ENCODE results near the gene DFFA. TPM values are rescaled to one million over a fixed set of nuclear protein-coding genes. Genes with fewer than 3 reads are reported as not detected.

DFFA gene
- total and polyA plus RNA-seq, 2 experiments from 2014 or later, result 35.0 to 50.3 TPM

DNA sequence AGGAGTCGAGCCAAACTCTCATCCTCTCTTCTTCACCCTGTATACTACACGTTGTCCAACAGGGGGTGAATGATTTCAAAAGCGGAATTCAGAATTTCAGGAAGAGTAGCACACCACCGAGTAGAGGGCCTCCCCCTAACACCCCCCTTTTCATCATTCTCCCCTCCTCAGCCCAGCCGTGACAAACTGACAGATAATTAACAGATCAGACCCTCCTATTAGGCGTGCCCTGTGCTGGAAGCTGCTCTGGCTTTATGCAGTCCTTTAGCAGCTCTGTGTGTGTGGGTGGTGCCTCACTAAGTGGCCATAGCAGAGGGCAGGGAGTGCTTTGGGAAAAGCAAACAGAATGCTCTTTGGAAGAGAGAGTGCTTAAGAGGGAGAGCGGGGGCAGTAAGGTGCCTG lies 46.7 kb upstream of the DFFA start:
- Histone ChIP-seq H3K4me1 (ENCODE audit: insufficient read depth) (0 out of 2 replicates have a peak, but pooled peaks cover 4% of the 10 kb centered on the region), H3K4me2 (ENCODE audit: unreplicated experiment) (no peak overlapping the region), H3K9me2 (ENCODE audit: insufficient read depth) (no peaks in the 10 kb centered on the region), H3K36me3 (ENCODE audit: low read depth) (no peaks in the 10 kb centered on the region), H3K27me3 (replicated peaks; ENCODE audit: insufficient read depth) (no peaks in the 10 kb centered on the region), H3K4me3 (no peak overlapping the region), H3K9ac (no peak overlapping the region), H4K20me1 (ENCODE audit: insufficient read depth) (no peaks in the 10 kb centered on the region), H2AFZ (no peak overlapping the region), H3F3A (ENCODE audit: insufficient read depth) (no peaks in the 10 kb centered on the region; the same call in 1 of the 2 replicates), H3K27ac (no peak overlapping the region), H3K9me3 (ENCODE audit: low read depth) (no peaks in the 10 kb centered on the region), H3K79me2 (ENCODE audit: insufficient read depth) (peaks cover 83% of the 10 kb centered on the region)
- no peak for DNase-seq
- in situ Hi-C loops (cut with MboI), result loop anchor here (5.0 kb wide), 1 partner anchor 343 kb away; no protein-coding TSS in a partner anchor
- no peak for TF ChIP-seq EZH2phosphoT487 (IDR thresholded peaks at IDR 0.05; ENCODE audit: insufficient read depth, low read depth)
- no peak for TF ChIP-seq EZH2 (IDR thresholded peaks at IDR 0.05; ENCODE audit: insufficient read depth, poor library complexity, severe bottlenecking)
- WGBS, 2 experiments (ENCODE audit: low coverage in 1 of 2, low lambda C conversion rate in 2 of 2, missing lambda C conversion rate in 2 of 2), result 62 to 71% methylated on average over 7 of the region's 7 CpGs

DNA sequence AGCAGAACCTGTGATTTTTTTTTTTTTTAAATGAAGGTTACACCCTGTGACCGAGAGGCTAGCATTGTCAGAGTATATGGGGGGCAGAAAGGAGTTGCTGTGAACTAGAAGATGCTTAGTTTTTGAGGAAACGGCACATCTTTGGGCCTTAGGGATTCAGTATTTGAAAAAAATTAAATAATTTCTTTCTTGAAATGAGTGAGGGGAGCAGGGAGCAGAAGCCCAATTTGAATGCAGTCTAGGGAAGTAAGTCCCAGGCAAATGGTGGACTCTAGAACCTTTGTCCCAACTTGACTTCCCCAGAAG lies 45.3 kb upstream of the DFFA start:
- Histone ChIP-seq H3K27me3 (replicated peaks; ENCODE audit: insufficient read depth) (no peaks in the 10 kb centered on the region), H3K9me2 (ENCODE audit: insufficient read depth) (no peaks in the 10 kb centered on the region), H2AFZ (no peak overlapping the region), H3F3A (ENCODE audit: insufficient read depth) (peaks cover 11% of the 10 kb centered on the region), H3K27ac (no peak overlapping the region), H3K4me2 (ENCODE audit: unreplicated experiment) (no peak overlapping the region), H4K20me1 (ENCODE audit: insufficient read depth) (no peaks in the 10 kb centered on the region), H3K4me1 (ENCODE audit: insufficient read depth) (peaks cover 3% of the 10 kb centered on the region; the same call in 1 of the 2 replicates), H3K4me3 (no peak overlapping the region), H3K9me3 (ENCODE audit: low read depth) (no peaks in the 10 kb centered on the region), H3K9ac (no peak overlapping the region), H3K79me2 (ENCODE audit: insufficient read depth) (peaks cover 83% of the 10 kb centered on the region), H3K36me3 (ENCODE audit: low read depth) (no peaks in the 10 kb centered on the region)
- DNase-seq, result no peak
- no peak for TF ChIP-seq EZH2phosphoT487 (IDR thresholded peaks at IDR 0.05; ENCODE audit: insufficient read depth, low read depth)
- no peak for TF ChIP-seq EZH2 (IDR thresholded peaks at IDR 0.05; ENCODE audit: insufficient read depth, poor library complexity, severe bottlenecking)
- in situ Hi-C loops (cut with MboI), result loop anchor here (5.0 kb wide), 1 partner anchor 345 kb away; no protein-coding TSS in a partner anchor
- 98 to 99% methylated on average over 2 of the region's 2 CpGs for WGBS, 2 experiments (ENCODE audit: low coverage in 1 of 2, low lambda C conversion rate in 2 of 2, missing lambda C conversion rate in 2 of 2)

DNA sequence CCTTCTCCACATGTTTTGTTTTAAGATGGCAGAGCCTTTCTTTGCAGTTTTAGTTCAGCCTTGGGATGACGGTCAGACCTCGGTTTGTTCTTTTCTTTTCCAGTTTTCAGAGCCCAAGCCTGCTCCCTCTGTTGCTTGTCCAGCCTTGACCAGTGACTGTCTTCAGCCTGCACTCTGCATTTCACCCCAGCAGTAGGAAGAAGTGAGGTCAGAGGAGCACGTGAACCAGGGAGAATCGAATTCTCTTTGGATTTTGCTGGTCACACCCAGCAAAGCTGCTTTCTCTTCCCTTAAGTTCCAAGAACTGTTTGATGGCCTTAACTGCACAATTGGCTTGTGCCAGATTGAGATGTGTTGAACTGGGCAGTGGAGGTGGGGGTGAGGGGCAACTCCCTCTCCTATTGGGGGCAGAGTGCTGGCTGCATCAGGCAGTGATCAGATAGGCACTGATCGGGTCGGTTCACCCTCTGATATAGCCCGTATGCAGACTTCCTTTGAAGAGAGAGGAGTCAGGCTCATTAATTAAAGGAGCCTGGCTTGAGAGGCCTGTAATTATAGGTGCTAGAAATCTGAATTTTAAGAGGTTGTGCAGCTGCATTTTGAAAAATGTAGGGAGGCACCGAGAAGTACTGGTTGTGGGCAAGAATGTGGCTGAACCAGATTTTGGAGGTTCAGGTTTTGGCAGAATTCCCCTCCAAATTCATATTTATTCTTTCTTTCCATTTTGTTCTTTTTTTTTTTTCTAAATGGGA lies 44.8 kb upstream of the DFFA start:
- H3F3A ChIP-seq (ENCODE audit: insufficient read depth), result peaks cover 17% of the 10 kb centered on the region
- no peaks in the 10 kb centered on the region for H3K9me2 ChIP-seq (ENCODE audit: insufficient read depth)
- no peaks in the 10 kb centered on the region for H3K27me3 ChIP-seq (replicated peaks; ENCODE audit: insufficient read depth)
- H3K4me1 ChIP-seq (ENCODE audit: insufficient read depth), result peaks cover 5% of the 10 kb centered on the region
- H2AFZ ChIP-seq, result no peak overlapping the region
- DNase-seq, result no peak
- no peak overlapping the region for H3K27ac ChIP-seq
- in situ Hi-C loops (cut with MboI), result loop anchor here (5.0 kb wide), 1 partner anchor 345 kb away; no protein-coding TSS in a partner anchor
- H3K9me3 ChIP-seq (ENCODE audit: low read depth), result no peaks in the 10 kb centered on the region
- no peak overlapping the region for H3K4me3 ChIP-seq
- no peaks in the 10 kb centered on the region for H4K20me1 ChIP-seq (ENCODE audit: insufficient read depth)
- no peak overlapping the region for H3K4me2 ChIP-seq (ENCODE audit: unreplicated experiment)
- H3K9ac ChIP-seq, result no peak overlapping the region
- WGBS, 2 experiments (ENCODE audit: low coverage in 1 of 2, low lambda C conversion rate in 2 of 2, missing lambda C conversion rate in 2 of 2), result 79 to 81% methylated on average over 8 of the region's 8 CpGs
- TF ChIP-seq EZH2phosphoT487 (IDR thresholded peaks at IDR 0.05; ENCODE audit: insufficient read depth, low read depth) (no peak), EZH2 (IDR thresholded peaks at IDR 0.05; ENCODE audit: insufficient read depth, poor library complexity, severe bottlenecking) (no peak)
- peaks cover 87% of the 10 kb centered on the region for H3K79me2 ChIP-seq (ENCODE audit: insufficient read depth)
- no peaks in the 10 kb centered on the region for H3K36me3 ChIP-seq (ENCODE audit: low read depth)

DNA sequence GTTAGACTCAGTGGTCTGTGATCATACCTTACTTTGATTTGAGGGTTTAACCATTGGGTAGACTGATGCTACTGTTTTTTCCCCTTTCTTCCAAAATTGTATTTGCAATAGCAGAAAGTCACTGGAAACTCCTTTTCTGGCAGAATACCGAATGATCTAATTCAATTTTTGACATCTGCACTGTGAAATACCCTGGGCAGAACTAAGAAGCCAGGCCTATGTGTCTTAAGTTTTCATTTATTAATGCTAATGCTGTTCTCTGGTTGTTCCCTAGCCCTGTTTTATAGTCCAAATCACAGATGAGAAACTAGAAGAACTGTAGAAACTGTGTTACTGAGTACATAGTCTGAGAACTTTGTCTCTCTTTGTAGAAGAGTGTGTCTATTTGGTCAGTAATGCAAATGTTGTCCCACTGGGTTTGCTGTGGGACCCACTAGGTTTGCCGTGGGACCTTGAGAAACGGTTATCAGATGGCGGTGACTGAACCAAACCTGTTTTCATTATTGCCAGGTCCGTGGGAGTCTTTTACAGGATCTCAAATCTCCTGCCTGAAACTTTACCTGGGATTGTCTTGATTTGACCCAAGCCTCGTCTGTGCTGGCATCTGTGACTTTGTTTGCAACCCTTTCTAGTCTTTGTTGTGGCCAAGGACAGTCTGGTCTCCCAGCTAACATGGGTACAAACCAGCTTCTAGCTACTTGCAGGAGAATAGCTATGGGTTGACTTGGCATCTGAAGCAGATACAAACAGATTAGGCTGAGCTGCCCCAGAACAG lies 43.8 kb upstream of the DFFA start:
- no peak for DNase-seq
- 79 to 83% methylated on average over 6 of the region's 6 CpGs for WGBS, 2 experiments (ENCODE audit: low coverage in 1 of 2, low lambda C conversion rate in 2 of 2, missing lambda C conversion rate in 2 of 2)
- no peak overlapping the region for H3K4me3 ChIP-seq
- H3K79me2 ChIP-seq (ENCODE audit: insufficient read depth), result peaks cover 93% of the 10 kb centered on the region
- H3K4me2 ChIP-seq (ENCODE audit: unreplicated experiment), result no peak overlapping the region
- H3K27ac ChIP-seq, result no peak overlapping the region
- no peak overlapping the region for H3K9ac ChIP-seq
- no peaks in the 10 kb centered on the region for H3K27me3 ChIP-seq (replicated peaks; ENCODE audit: insufficient read depth)
- no peaks in the 10 kb centered on the region for H4K20me1 ChIP-seq (ENCODE audit: insufficient read depth)
- H3K9me2 ChIP-seq (ENCODE audit: insufficient read depth), result no peaks in the 10 kb centered on the region
- peaks cover 26% of the 10 kb centered on the region for H3F3A ChIP-seq (ENCODE audit: insufficient read depth)
- H3K4me1 ChIP-seq (ENCODE audit: insufficient read depth), result peaks cover 15% of the 10 kb centered on the region
- H2AFZ ChIP-seq, result no peak overlapping the region
- TF ChIP-seq EZH2phosphoT487 (IDR thresholded peaks at IDR 0.05; ENCODE audit: insufficient read depth, low read depth), result no peak
- TF ChIP-seq EZH2 (IDR thresholded peaks at IDR 0.05; ENCODE audit: insufficient read depth, poor library complexity, severe bottlenecking), result no peak
- no peaks in the 10 kb centered on the region for H3K36me3 ChIP-seq (ENCODE audit: low read depth)
- no peaks in the 10 kb centered on the region for H3K9me3 ChIP-seq (ENCODE audit: low read depth)
- in situ Hi-C loops (cut with MboI), result loop anchor here (5.0 kb wide), 1 partner anchor 346 kb away; no protein-coding TSS in a partner anchor
